Measurements from ENCODE around the gene RAB8B. TPM values are rescaled to one million over a fixed set of nuclear protein-coding genes. Genes with fewer than 3 reads are reported as not detected.

RAB8B gene
- total RNA-seq, 1 experiment from 2014 or later, result 33.8 TPM

GRCh38 chr15:63145426-63145825 is 44.0 kb upstream of the RAB8B start:
- H2BK12ac ChIP-seq (ENCODE audit: insufficient read length, low read depth, low read length), result no peak overlapping the region
- H3K9me3 Mint-ChIP-seq, result no peaks in the 10 kb centered on the region; a peak in 2 of 5 replicates
- no peak overlapping the region for H4K8ac ChIP-seq (replicated peaks; ENCODE audit: insufficient read length, low read depth, low read length)
- H2BK120ac ChIP-seq (ENCODE audit: low read depth, low read length, poor library complexity, severe bottlenecking), result no peak overlapping the region
- no peak overlapping the region for H3K56ac ChIP-seq (ENCODE audit: insufficient read length, low read depth, low read length)
- no peak overlapping the region for H3K4me2 ChIP-seq (ENCODE audit: insufficient read depth, insufficient read length, low read length)
- H3K27me3 Mint-ChIP-seq (ENCODE audit: low read depth), result no peaks in the 10 kb centered on the region; the same call in 1 of the 2 replicates
- no peak overlapping the region for H3K9ac ChIP-seq (ENCODE audit: extremely low read depth, insufficient read length, low read length)
- H3K79me1 ChIP-seq (ENCODE audit: insufficient read depth, low read depth, low read length, poor library complexity, severe bottlenecking), result no peaks in the 10 kb centered on the region
- no peak overlapping the region for H2BK15ac ChIP-seq (ENCODE audit: low read depth, low read length)
- H3K18ac ChIP-seq (ENCODE audit: insufficient read length, low read depth, low read length), result no peak overlapping the region
- no peaks in the 10 kb centered on the region for H4K20me1 ChIP-seq (ENCODE audit: control insufficient read depth, insufficient read depth, insufficient read length)
- H3K36me3 Mint-ChIP-seq (ENCODE audit: insufficient read depth in 1 of 3, low read depth in 3 of 3), result peaks cover 0 to 16% (median 14%) of the 10 kb centered on the region in 3 experiments; a peak in 5 of 7 replicates
- no peak overlapping the region for H3K27ac ChIP-seq (ENCODE audit: insufficient read length, low read depth, low read length)
- H4K5ac ChIP-seq (ENCODE audit: insufficient read length, low read depth, low read length), result no peak overlapping the region
- no peak overlapping the region for H4K91ac ChIP-seq (ENCODE audit: insufficient read length, low read depth, low read length)
- WGBS (ENCODE audit: extremely low coverage, insufficient read length, low lambda C conversion rate), result no CpG with 5 or more reads among the region's 2 CpGs
- no peak overlapping the region for H3K4ac ChIP-seq (ENCODE audit: low read depth, low read length)
- H3K23ac ChIP-seq (ENCODE audit: insufficient read length, low read depth, low read length), result no peak overlapping the region
- H3K4me3 Mint-ChIP-seq, result no peak overlapping the region
- H3K23me2 ChIP-seq (ENCODE audit: insufficient read length, low read depth, low read length, poor library complexity, severe bottlenecking), result no peaks in the 10 kb centered on the region
- H3K9me3 ChIP-seq (ENCODE audit: control insufficient read depth, low read depth, low read length), result no peaks in the 10 kb centered on the region
- no peaks in the 10 kb centered on the region for H3K79me2 ChIP-seq (ENCODE audit: insufficient read depth, low read length)
- H3K4me1 Mint-ChIP-seq, result no peaks in the 10 kb centered on the region
- H3T11ph ChIP-seq (ENCODE audit: low read length), result no peak overlapping the region
- H3K4me1 ChIP-seq (ENCODE audit: insufficient read depth, low read length), result no peaks in the 10 kb centered on the region
- no peak overlapping the region for H3K27ac Mint-ChIP-seq
- no peak overlapping the region for H2AK5ac ChIP-seq (ENCODE audit: insufficient read length, low read length)
- no peak overlapping the region for H2BK5ac ChIP-seq (ENCODE audit: insufficient read length, low read length)
- DNase-seq, result no peak
- no peaks in the 10 kb centered on the region for H3K27me3 ChIP-seq (ENCODE audit: insufficient read depth, low read length)
- H3K14ac ChIP-seq (ENCODE audit: insufficient read depth, low read length), result no peak overlapping the region
- no peak for TF ChIP-seq CTCF (conservative IDR thresholded peaks at IDR 0.05)
- no peak overlapping the region for H2BK20ac ChIP-seq (ENCODE audit: low read depth, low read length, poor library complexity, severe bottlenecking)
- no peak overlapping the region for H2AFZ ChIP-seq (ENCODE audit: low read length)

Measured in H9 (cell line).